Stimulated activated CD8-positive, alpha-beta memory T cell treated with anti-CD3 and anti-CD28 coated beads, Interleukin-4, amount 100 ng/mL, for 24 hours (primary cell): Measurements from ENCODE around the gene IDH3B.

ENCODE experiments used
- DNase-seq: peaks from one replicate; pipeline ENCODE4 v3.0.0-alpha.2; 2020; ENCODE audit warnings: low read depth

IDH3B gene

GRCh38 chr20:2617099-2617714, 46.8 kb downstream of the IDH3B start:
- DNase-seq = no peak

DNA sequence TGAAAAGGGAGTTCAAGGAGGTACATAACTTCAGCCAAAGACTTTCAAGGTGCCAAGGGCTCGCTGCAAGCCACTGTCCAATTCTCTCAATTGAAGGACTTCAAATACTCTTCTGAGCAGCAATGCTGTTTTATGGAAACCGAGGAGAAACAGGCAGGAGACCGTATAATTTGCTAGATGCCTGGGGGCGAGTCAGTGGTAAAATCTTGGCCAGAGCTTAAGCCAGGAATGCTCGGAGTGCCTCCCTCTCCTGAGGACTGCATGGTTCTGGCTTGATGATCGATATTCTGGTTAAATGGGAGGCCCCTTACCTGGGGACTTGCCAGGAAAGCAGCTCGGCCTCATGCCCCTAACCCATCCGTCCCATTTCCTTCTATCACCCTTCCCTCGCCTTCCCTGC, 47.4 kb downstream of the IDH3B start:
- no peak for DNase-seq

GRCh38 chr20:2612073-2612472, 51.9 kb downstream of the IDH3B start:
- DNase-seq = no peak

DNA sequence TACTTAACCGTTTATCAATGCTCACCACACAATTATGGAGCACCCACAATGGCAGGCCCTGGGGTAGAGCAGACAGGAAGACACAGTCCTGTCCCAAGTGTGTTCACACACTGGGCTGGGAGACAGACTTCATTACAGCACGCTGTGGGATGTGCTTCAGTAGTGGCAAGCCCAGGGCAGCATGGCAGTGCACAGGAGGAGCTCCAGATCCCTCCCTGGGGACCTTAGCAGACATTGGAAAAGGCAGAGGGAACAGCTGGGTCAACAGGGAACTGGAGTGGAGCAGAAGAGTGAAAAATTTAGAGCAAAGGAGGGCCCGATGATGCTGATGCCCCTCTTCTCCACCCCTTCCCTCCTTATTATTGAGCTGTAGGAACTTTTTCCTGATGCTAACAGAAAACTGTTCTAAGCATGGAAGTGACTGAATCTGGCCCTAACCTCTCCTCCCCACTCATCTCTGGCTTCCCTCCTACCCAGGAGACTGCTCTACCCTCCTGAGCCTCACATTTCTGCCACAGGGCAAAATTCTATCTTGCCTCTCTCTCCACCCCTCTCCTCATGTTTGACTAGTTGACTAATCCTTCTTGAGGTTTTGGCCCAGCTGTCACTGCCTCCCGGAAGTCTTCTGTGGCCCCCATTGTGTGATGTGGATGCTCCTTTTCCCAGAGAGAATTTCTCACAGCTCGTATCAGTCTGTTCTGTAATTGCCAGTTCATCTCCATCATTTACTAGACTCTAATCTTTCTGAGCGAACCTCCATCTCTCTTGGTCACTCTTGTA, 52.9 kb downstream of the IDH3B start:
- no peak for DNase-seq

GRCh38 chr20:2610326-2610725, 53.7 kb downstream of the IDH3B start:
- no peak for DNase-seq
